Transverse colon (tissue), 4 donors: ENCODE measurements around the gene PRKCQ. TPM values are rescaled to one million over a fixed set of nuclear protein-coding genes. Genes with fewer than 3 reads are reported as not detected.
"Not testable (repeated sequence)": the region's sequence is repeated elsewhere in the genome, so short reads cannot be mapped to it uniquely, and the experiment has no call there.

Experiments used
- DNase-seq: peaks from one replicate; pipeline ENCODE4 v3.0.0-alpha.2; 2019
- H3K27ac ChIP-seq, 4 donors: fragments of 200-600 bp; sonication (generic); 2 replicates each; pipeline ENCODE4 v1.5.1; 2016 to 2018; ENCODE audit warnings: inconsistent platforms in 4 of 4
- H3K27me3 ChIP-seq: fragments of 200-600 bp; sonication (generic); 2 replicates; pipeline ENCODE4 v1.5.1; 2017; ENCODE audit warnings: inconsistent platforms
- H3K36me3 ChIP-seq, 4 donors: fragments of 200-600 bp; sonication (generic); 2 replicates each; pipeline ENCODE4 v1.5.1; 2017 to 2019; ENCODE audit warnings: inconsistent platforms in 4 of 4
- H3K4me1 ChIP-seq, 4 donors: fragments of 200-600 bp; sonication (generic); 2 replicates each; pipeline ENCODE4 v1.5.1; 2017 to 2020; ENCODE audit warnings: inconsistent platforms in 4 of 4
- H3K4me3 ChIP-seq, 4 donors: fragments of 200-600 bp; sonication (generic); 1 replicate in 1 of 4; 2 replicates in 3 of 4; pipeline versions ENCODE4 v1.5.1 to v1.6.1; 2017 to 2019; ENCODE audit warnings: inconsistent platforms in 4 of 4
- H3K9me3 ChIP-seq, 2 donors: fragments of 200-600 bp; sonication (generic); 2 replicates each; pipeline ENCODE4 v1.5.1; 2017 to 2019; ENCODE audit warnings: inconsistent platforms in 2 of 2
- CTCF ChIP-seq, 5 experiments: fragments of 200-600 bp in 3 of 5; fragments of 450-650 bp in 2 of 5; sonication (generic) in 3 of 5; IDR thresholded peaks; 1 replicate in 2 of 5; 2 replicates in 3 of 5; pipeline ENCODE4 v1.5.1; 2016 to 2017; ENCODE audit warnings: antibody characterized with exemption in 5 of 5, inconsistent platforms in 3 of 5, mild to moderate bottlenecking in 2 of 5, moderate library complexity in 1 of 5
- EP300 ChIP-seq: sonication (generic); formaldehyde crosslinking; IDR thresholded peaks from one replicate; pipeline ENCODE4 v1.6.1; 2017; ENCODE audit warnings: antibody characterized with exemption, low read depth
- POLR2A ChIP-seq: fragments of 450-650 bp; IDR thresholded peaks from one replicate; pipeline ENCODE4 v1.6.1; 2016; ENCODE audit warnings: antibody characterized with exemption, mild to moderate bottlenecking, moderate library complexity
- POLR2AphosphoS5 ChIP-seq, 3 donors: sonication (generic); formaldehyde crosslinking; IDR thresholded peaks; one replicate each; pipeline ENCODE4 v1.6.1; 2016; ENCODE audit warnings: antibody characterized with exemption in 3 of 3
- WGBS, 2 donors: methylation state at CpG; one replicate each; pipeline ENCODE4 v1.1.5; 2018; ENCODE audit warnings: low coverage in 1 of 2; 5-methylcytosine and 5-hydroxymethylcytosine counted together
- in situ Hi-C, 4 donors: fragments of 200-750 bp; cut with MboI; loops; one replicate each; pipeline versions ENCODE4 v1.15.0 to v1.15.1; 2017; ENCODE audit warnings: low sequenced_read_pairs in 3 of 4, low pct_ligation_motif_present in 1 of 4, low pct_unique_long_range_greater_than_20kb in 1 of 4
- intact Hi-C: fragments of 100-400 bp; cut with DNase I; formaldehyde crosslinking; loops from one replicate; pipeline ENCODE4 v1.15.1; 2023; ENCODE audit warnings: low total_unique reads
- total RNA-seq, 4 donors: library from RNA; depleted of rRNA; stranded (reverse); fragments of >200 nt; gene quantifications; one replicate each; pipeline ENCODE4 v1.1.0, GENCODE V29; 2016

PRKCQ gene
- total RNA-seq, 4 donors from 2014 or later: 0.60 to 2.7 (median 1.2) TPM

DNA sequence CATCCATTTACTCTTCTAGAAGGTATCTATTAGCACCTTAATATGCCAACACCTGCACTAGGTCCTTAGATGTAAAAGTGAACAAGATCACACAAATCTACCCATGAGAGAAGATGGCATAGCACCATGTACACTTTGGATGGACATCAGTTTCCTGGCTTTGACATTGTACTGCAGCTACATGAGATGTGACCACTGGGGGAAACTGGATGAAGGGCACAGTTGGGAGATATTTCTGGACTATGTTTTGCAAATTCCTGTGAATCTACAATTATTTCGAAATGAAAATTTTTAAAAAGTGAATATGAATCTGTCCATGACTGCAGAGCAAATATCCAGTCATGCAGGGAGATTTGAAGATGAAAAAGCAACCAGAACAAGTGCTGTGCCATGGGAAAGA is 124.5 kb downstream of the PRKCQ start:
- WGBS, 2 donors: 67 to 76% methylated on average over 1 of the region's 1 CpG

DNA sequence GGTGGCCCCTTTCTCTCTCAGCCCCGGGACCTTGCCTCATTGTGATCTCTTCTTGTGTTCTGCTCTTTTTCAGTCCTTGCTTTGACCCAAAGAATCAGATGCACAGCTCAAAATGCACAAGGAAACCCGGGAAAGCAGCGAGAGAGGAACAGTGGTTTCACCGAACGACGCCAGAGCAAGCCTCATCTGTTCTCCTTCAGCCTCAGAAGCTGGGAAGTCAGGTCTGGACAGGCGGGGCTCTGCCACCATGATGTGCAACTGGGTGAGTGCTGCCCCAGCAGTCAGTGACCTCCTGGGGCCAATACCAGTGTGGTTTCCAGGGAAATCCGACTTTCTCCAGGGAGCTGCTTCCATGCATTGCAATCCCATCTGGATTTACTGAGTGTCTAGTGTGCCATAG is 133.4 kb downstream of the PRKCQ start:
- intact Hi-C loops: no loop called here

More for the DNA sequence above, 124.5 kb downstream of the PRKCQ start:
- H3K27me3 ChIP-seq: no peaks in the 10 kb centered on the region
- no peaks in the 10 kb centered on the region for H3K4me1 ChIP-seq
- in situ Hi-C loops: no loop called here
- H3K4me3 ChIP-seq: no peak overlapping the region
- no peak for DNase-seq
- H3K36me3 ChIP-seq: peaks cover 0 to 6% (median 0%) of the 10 kb centered on the region in 4 donors
- intact Hi-C loops: no loop called here
- TF ChIP-seq CTCF (IDR thresholded peaks at IDR 0.05) (no peak), POLR2A (no peak), EP300 (no peak), POLR2AphosphoS5 (IDR thresholded peaks at IDR 0.05) (no peak)
- H3K27ac ChIP-seq: no peak overlapping the region
- no peaks in the 10 kb centered on the region for H3K9me3 ChIP-seq

DNA sequence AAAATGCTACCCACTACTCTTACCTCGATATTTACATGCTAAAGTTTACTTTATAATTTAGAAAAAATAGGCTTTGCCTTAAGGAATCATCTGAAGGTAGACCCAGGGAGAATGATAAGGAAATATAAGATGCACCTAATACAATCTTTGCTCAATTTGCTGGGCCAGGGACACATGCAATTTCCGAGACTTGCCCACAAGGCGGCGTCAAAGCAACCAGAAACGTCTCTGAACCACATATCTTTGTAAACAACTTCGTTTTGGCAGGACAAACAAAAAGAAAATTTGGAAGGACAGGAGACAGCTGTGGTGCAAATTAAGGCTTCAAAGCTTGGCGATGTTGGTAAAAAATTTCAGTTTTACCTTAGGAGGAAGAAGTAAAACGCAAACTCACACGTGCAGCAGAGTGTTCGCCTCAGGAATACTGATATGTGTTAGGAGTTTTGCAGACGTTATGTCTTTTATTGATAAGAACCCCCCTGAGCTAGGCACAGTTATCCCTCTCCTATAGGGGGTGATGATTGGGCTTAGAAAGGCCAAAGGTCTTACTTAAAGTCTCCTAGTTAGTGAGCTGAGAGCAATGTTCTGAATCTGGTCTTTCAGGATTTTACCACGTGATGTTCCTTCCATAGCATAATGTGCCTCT is 134.3 kb downstream of the PRKCQ start:
- H3K4me1 ChIP-seq: peaks cover 0 to 6% (median 0%) of the 10 kb centered on the region in 4 donors
- H3K36me3 ChIP-seq: no peaks in the 10 kb centered on the region
- H3K4me3 ChIP-seq: no peak overlapping the region
- in situ Hi-C loops: loop anchor here in 1 of 4 donors (25.0 kb wide), 1 partner anchor 217 kb away; no protein-coding TSS in a partner anchor
- H3K27me3 ChIP-seq: no peaks in the 10 kb centered on the region
- WGBS, 2 donors: 20 to 31% methylated on average over 12 of the region's 12 CpGs
- intact Hi-C loops: no loop called here
- TF ChIP-seq EP300 (no peak), POLR2A (no peak), POLR2AphosphoS5 (IDR thresholded peaks at IDR 0.05) (no peak), CTCF (IDR thresholded peaks at IDR 0.05) (peak; percentile 37 to 58 (median 49))
- H3K27ac ChIP-seq: no peak overlapping the region
- peak; percentile 45 for DNase-seq
- H3K9me3 ChIP-seq: no peaks in the 10 kb centered on the region

More for the DNA sequence above, 133.4 kb downstream of the PRKCQ start:
- Histone ChIP-seq H3K27ac (no peak overlapping the region), H3K9me3 (no peaks in the 10 kb centered on the region), H3K36me3 (no peaks in the 10 kb centered on the region), H3K4me3 (no peak overlapping the region), H3K4me1 (peaks cover 0 to 6% (median 0%) of the 10 kb centered on the region in 4 donors), H3K27me3 (no peaks in the 10 kb centered on the region)
- DNase-seq: no peak
- WGBS, 2 donors: 75 to 88% methylated on average over 1 to 8 of the region's 8 CpGs
- TF ChIP-seq POLR2AphosphoS5 (IDR thresholded peaks at IDR 0.05) (no peak), EP300 (no peak), CTCF (IDR thresholded peaks at IDR 0.05) (no peak), POLR2A (no peak)
- in situ Hi-C loops: loop anchor here in 1 of 4 donors (25.0 kb wide), 1 partner anchor 216 kb away; no protein-coding TSS in a partner anchor

- H3K9me3 ChIP-seq, H3K27me3 ChIP-seq, DNase-seq, H3K36me3 ChIP-seq, H3K27ac ChIP-seq, H3K4me1 ChIP-seq, H3K4me3 ChIP-seq, intact Hi-C loops: not testable (repeated sequence)
- 78% methylated on average over 4 of the region's 4 CpGs; no CpG with 5 or more reads in 1 of the 2 donors for WGBS, 2 donors
- in situ Hi-C loops: loop anchor here in 1 of 4 donors (25.0 kb wide), 1 partner anchor 222 kb away; no protein-coding TSS in a partner anchor
Measured at GRCh38 chr10:6439875-6440274, 140.2 kb downstream of the PRKCQ start.
